Fibroblast of skin of left quadriceps (primary cell): ENCODE results near the gene LILRA1.
"Not testable (repeated sequence)": the region's sequence is repeated elsewhere in the genome, so short reads cannot be mapped to it uniquely, and the experiment has no call there.

Source experiments
- DNase-seq, 2 experiments: peaks; one replicate each; pipeline ENCODE4 v3.0.0-alpha.2; 2013; ENCODE audit warnings: low read depth in 2 of 2

The LILRA1 gene

DNA sequence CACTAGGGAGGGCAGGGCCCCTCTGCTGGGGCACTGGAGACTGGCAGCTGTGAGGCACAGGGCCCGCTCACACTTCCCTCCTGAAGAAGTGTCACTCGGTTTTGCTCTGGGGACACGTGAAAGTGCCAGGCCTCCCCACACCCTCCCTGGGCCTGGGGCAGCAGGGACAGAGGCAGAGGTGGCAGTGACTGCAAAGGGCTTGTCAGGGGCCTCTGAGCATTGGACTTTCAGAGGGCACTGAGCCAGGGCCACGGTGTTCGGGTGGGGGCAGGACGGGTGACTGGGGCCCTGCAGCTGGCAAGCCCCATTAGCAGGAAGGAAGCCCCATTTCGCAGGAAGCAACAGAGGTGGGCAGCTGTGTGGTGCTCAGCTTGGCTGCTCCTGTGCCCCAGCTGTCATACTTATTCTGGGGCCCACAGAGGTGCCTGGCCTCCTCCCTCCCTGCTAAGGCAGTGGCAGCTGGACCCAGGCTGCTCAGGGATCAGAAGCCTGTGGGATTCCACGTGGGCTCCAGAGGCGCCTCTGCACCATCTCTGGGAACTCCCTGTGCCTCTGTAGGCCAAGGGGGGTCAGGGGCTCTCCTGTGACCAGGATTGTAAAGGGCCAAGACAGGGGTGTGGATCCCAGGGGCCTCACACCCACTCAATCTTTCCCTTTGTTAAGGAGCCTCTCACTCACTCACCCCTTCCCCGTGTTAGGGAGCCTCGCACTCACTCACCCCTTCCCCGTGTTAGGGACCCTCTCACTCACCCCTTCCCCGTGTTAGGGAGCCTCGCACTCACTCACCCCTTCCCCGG, 31.7 kb downstream of the LILRA1 start:
- not testable (repeated sequence) for DNase-seq

GRCh38 chr19:54626757-54627156, 33.3 kb downstream of the LILRA1 start:
- DNase-seq: no peak

DNA sequence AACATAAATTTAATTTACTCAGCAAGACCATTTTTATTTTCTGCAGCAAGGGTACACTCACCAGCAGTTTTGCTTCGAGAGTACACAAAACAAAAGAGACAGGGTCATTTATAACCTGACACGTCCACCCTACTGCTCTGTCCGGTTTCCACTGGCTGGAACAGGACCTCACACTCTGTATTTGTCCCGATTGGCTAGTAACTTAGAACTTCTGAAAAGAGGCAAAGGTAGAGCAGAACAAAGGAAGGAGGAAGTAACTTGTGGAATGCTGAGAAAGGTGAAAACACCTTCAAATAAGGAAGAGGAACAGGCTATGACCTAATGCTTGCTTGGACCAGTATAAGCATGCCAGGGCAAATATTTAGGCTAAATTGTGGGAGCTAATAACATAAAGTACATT, 34.5 kb downstream of the LILRA1 start:
- not testable (repeated sequence) for DNase-seq

DNA sequence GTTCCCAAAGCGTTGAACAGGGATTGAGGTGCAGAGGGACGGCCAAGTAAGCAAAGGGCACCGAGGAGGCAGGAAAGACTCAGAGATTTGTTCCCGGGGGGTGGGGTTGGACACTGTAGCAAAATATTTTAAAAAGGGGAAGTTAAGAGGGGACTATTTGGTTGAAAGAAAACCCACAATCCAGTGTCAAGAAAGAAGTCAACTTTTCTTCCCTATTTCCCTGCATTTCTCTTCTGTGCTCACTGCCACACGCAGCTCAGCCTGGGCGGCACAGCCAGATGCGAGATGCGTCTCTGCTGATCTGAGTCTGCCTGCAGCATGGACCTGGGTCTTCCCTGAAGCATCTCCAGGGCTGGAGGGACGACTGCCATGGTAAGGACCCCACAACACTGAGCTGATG, 36.8 kb downstream of the LILRA1 start, which contains the start of gene LILRB1:
TSS of gene LILRB1 (plus strand) at position 223 of the 400 bp plus-strand sequence. CDS start 590 bp downstream, outside the sequence.
- DNase-seq: not testable (repeated sequence)

DNA sequence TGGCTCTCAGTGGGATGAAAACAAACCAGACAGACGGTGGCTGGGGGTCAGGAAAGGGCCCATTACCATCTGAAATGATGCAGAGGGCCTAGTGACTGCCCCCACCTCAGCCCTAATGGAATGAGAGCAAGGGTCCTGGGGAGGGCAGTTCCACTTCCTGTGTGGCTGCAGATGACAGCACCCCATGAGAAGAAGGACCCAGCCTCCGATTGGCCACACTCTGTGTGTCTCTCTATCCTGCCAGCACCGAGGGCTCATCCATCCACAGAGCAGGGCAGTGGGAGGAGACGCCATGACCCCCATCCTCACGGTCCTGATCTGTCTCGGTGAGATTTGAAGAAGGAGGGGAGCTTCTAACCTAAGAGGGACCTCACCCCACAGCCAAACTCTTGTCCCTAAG, 37.4 kb downstream of the LILRA1 start:
- DNase-seq: no peak

DNA sequence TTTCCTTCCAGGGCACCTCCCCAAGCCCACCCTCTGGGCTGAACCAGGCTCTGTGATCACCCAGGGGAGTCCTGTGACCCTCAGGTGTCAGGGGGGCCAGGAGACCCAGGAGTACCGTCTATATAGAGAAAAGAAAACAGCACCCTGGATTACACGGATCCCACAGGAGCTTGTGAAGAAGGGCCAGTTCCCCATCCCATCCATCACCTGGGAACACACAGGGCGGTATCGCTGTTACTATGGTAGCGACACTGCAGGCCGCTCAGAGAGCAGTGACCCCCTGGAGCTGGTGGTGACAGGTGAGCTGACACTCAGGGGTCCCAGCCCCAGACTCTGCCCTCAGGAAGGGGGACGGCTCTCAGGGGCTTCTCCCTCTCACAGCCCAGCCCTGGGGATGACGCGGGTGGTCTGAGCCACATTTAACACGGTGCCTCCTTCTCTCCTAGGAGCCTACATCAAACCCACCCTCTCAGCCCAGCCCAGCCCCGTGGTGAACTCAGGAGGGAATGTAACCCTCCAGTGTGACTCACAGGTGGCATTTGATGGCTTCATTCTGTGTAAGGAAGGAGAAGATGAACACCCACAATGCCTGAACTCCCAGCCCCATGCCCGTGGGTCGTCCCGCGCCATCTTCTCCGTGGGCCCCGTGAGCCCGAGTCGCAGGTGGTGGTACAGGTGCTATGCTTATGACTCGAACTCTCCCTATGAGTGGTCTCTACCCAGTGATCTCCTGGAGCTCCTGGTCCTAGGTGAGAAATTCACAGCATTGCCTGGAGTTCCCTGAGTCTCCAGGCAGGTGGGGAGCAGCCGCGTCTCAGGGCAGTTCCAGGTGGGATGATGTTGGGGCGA, 38.3 kb downstream of the LILRA1 start:
- DNase-seq: not testable (repeated sequence)

DNA sequence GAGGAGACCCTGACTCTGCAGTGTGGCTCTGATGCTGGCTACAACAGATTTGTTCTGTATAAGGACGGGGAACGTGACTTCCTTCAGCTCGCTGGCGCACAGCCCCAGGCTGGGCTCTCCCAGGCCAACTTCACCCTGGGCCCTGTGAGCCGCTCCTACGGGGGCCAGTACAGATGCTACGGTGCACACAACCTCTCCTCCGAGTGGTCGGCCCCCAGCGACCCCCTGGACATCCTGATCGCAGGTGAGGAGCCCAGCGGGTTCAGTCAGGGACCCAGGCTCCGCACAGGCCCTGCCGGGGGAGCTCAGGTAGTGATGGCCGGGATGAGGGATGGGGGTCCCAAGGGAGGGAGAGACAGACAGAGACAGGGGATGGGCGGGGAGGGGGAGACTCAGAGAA, 39.1 kb downstream of the LILRA1 start:
- DNase-seq: not testable (repeated sequence)

- DNase-seq: no peak
Observed at GRCh38 chr19:54633401-54633800, 40.0 kb downstream of the LILRA1 start.

DNA sequence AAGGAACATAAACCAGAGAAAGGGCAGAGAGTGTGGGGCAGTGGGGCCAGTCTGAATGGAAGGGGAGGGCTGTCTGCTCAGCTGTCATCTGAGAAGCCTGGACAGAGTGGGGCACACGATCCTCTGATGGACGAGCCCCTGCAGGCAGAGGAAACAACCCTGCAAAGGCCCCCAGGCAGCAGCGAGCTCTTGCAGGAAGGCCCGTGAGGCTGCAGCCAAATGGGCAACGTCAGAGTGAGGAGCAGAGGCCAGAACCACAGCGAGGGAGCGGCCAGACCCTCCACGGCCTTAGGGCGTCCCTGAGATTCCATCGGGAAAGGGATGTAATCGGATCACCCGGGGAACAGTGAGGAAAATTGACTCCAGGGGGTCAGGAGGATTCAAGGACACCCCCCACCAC, 42.6 kb downstream of the LILRA1 start:
- DNase-seq: not testable (repeated sequence)

- DNase-seq: no peak
Observed at GRCh38 chr19:54638683-54639082, 45.3 kb downstream of the LILRA1 start.

- not testable (repeated sequence) for DNase-seq
Observed at GRCh38 chr19:54642953-54643352, 49.5 kb downstream of the LILRA1 start.

GRCh38 chr19:54643583-54643982, 50.2 kb downstream of the LILRA1 start:
- DNase-seq: not testable (repeated sequence)

DNA sequence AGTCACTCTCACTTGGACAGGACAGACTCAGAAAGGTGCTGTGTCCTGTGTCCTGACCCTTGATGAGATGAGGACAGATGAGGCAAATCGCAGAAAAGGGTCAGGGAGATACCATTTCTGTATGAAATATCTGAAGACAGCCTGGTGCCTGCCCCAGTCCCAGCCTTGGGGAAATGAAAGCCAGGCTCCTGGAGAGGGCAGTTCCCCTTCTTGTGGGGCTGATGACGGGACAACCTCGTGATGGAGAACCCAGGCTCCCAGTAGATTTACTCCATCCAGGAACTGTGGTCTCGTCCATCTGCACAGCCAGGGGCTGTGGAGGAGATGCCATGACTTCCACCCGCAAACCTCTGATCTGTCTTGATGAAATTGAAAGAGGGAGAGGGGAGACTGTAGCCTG, 50.6 kb downstream of the LILRA1 start:
- no peak for DNase-seq

DNA sequence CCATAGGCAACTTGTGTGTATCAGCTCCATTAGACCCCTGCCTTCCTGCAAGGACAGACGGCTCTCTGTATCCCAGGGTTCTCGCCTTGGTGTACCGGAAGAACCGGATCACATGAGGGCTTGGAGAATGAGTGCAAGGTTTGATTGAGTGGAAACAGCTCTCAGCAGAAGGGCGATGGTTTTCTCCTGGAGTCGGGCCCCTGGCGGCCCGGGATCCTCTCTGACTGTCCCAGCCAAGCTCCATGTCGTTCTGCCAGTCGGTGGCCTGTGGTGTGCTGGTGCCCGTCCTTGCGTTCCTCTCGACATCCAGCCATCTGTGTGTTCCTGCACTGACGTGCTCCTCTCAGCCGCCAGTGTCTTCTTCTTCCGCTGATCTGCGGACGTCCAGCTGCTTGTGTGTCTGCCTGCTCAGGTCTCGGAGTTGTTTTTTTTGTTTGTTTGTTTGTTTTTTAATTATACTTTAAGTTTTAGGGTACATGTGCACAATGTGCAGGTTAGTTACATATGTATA, 53.0 kb downstream of the LILRA1 start:
- no peak for DNase-seq

DNA sequence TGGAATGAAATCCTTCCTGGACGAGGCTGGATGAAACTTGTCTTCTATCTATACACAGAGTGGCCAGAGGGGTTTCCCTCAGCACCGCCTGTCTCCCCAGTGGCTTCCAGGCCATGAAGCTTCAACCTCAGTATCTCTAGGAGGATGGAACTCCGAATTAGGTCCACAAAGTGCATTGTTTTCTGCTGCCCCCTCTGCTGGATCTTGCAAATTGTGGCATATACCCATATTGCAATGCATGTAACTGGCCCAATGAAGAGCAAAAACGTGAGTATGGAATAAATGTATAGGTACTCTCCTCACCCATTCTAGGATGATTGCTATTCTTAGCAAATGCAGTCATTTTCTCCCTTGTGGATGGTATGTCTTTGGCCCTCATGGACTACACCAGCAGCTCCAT, 54.7 kb downstream of the LILRA1 start:
- DNase-seq: no peak

DNA sequence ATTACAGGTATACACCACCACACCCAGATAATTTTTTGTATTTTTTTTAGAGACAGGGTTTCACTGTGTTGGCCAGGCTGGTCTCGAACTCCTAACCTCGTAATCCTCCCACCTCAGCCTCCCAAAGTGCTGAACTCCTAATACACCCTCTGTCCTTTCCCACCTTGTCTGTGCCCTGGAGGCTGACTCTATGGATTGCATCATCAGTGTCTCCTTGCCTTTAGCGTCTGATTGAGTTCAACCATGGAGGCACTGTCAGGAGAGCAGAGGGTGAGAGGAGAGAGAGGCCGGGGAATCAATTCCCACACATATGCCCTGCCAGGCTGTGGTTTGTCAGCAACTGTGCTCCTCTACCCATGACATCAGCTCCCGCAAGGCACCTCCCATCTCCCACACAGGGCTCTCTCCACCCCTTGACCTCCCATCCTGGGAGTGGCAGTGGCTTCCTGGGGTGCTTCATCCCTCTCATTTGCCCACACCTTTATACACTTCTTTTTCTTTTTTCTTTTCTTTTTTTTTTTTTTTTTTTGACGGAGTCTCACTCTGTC, 56.8 kb downstream of the LILRA1 start:
- no peak for DNase-seq
